Hepatocyte (in vitro differentiated cells): Measurements from ENCODE around the gene NEDD4L. TPM values are rescaled to one million over a fixed set of nuclear protein-coding genes. Genes with fewer than 3 reads are reported as not detected.

Experiments
- DNase-seq: peaks from one replicate; pipeline ENCODE4 v3.0.0-alpha.2; 2016; ENCODE audit warnings: low spot score
- H2AFZ ChIP-seq: fragments of 200-600 bp; sonication (generic); 2 replicates; pipeline ENCODE4 v1.6.0; 2016; ENCODE audit warnings: antibody characterized with exemption, mild to moderate bottlenecking
- H3K27ac ChIP-seq: fragments of 200-600 bp; sonication (generic); 2 replicates; pipeline ENCODE4 v1.5.1; 2016; ENCODE audit warnings: mild to moderate bottlenecking
- H3K27me3 ChIP-seq: fragments of 200-600 bp; sonication (generic); 2 replicates; pipeline ENCODE4 v1.6.1; 2016
- H3K36me3 ChIP-seq: fragments of 200-600 bp; sonication (generic); replicated peaks from 2 replicates; pipeline ENCODE4 v1.5.1; 2016; ENCODE audit warnings: low read depth; ENCODE audit not compliant: insufficient read depth
- H3K4me1 ChIP-seq: fragments of 200-600 bp; sonication (generic); 2 replicates; pipeline ENCODE4 v1.5.1; 2016; ENCODE audit warnings: mild to moderate bottlenecking, moderate library complexity; ENCODE audit not compliant: insufficient read depth
- H3K4me2 ChIP-seq: fragments of 200-600 bp; sonication (generic); 2 replicates; pipeline ENCODE4 v1.6.0; 2016
- H3K4me3 ChIP-seq: fragments of 200-600 bp; sonication (generic); 2 replicates; pipeline ENCODE4 v1.5.1; 2016; ENCODE audit warnings: mild to moderate bottlenecking
- H3K79me2 ChIP-seq: fragments of 200-600 bp; sonication (generic); 2 replicates; pipeline ENCODE4 v1.6.0; 2017; ENCODE audit warnings: mild to moderate bottlenecking
- H3K9me2 ChIP-seq: fragments of 200-600 bp; sonication (generic); replicated peaks from 2 replicates; pipeline ENCODE4 v1.6.0; 2017; ENCODE audit warnings: mild to moderate bottlenecking; ENCODE audit not compliant: insufficient read depth
- H3K9me3 ChIP-seq: fragments of 200-600 bp; sonication (generic); 2 replicates; pipeline ENCODE4 v1.5.1; 2016; ENCODE audit warnings: low read depth, mild to moderate bottlenecking
- H4K20me1 ChIP-seq: fragments of 200-600 bp; sonication (generic); 2 replicates; pipeline ENCODE4 v1.6.0; 2016; ENCODE audit warnings: mild to moderate bottlenecking; ENCODE audit not compliant: insufficient read depth, poor library complexity, severe bottlenecking
- CTCF ChIP-seq: fragments of 200-600 bp; sonication (generic); IDR thresholded peaks from 2 replicates; pipeline ENCODE4 v1.5.1; 2016; ENCODE audit warnings: antibody characterized with exemption, mild to moderate bottlenecking; ENCODE audit not compliant: poor library complexity
- EZH2 ChIP-seq: fragments of 200-600 bp; sonication (generic); IDR thresholded peaks from 2 replicates; pipeline ENCODE4 v1.6.1; 2016; ENCODE audit warnings: antibody characterized with exemption, mild to moderate bottlenecking, borderline replicate concordance
- EZH2phosphoT487 ChIP-seq: fragments of 200-600 bp; sonication (generic); IDR thresholded peaks from one replicate; pipeline ENCODE4 v1.6.1; 2018; ENCODE audit warnings: antibody characterized with exemption, mild to moderate bottlenecking, low read depth, moderate library complexity; ENCODE audit not compliant: unreplicated experiment, severe bottlenecking
- WGBS: methylation state at CpG from one replicate; pipeline ENCODE4 v1.1.6; 2016; ENCODE audit warnings: low lambda C conversion rate; ENCODE audit errors: missing lambda C conversion rate; 5-methylcytosine and 5-hydroxymethylcytosine counted together
- polyA plus RNA-seq: library from polyadenylated mRNA; unstranded; fragments of >200 nt; fragmentation: Nextera tagmentation; extraction: Ambion mirVana; gene quantifications from 2 replicates; pipeline ENCODE4 v1.2.1, GENCODE V29; 2016
- total RNA-seq: library from RNA; depleted of rRNA; stranded (reverse); fragments of >200 nt; gene quantifications from 2 replicates; pipeline ENCODE4 v1.2.3, GENCODE V29; 2014

The NEDD4L gene
- total and polyA plus RNA-seq, 2 experiments from 2014 or later = 104 to 140 TPM

- no peaks in the 10 kb centered on the region for H3K27me3 ChIP-seq
- no peaks in the 10 kb centered on the region for H3K9me3 ChIP-seq
- H3K4me3 ChIP-seq = no peak overlapping the region
- H3K4me1 ChIP-seq = peaks cover 69% of the 10 kb centered on the region
- H4K20me1 ChIP-seq = no peaks in the 10 kb centered on the region
- H3K36me3 ChIP-seq = no peaks in the 10 kb centered on the region
- no peak overlapping the region for H3K4me2 ChIP-seq
- no peaks in the 10 kb centered on the region for H3K9me2 ChIP-seq
- TF ChIP-seq EZH2 (no peak), CTCF (no peak), EZH2phosphoT487 (no peak)
- no peak for DNase-seq
- H2AFZ ChIP-seq = no peak overlapping the region
- H3K27ac ChIP-seq = peak overlapping the region; percentile 9
- WGBS = 54% methylated on average over 2 of the region's 2 CpGs
- peaks cover 86% of the 10 kb centered on the region for H3K79me2 ChIP-seq
These were observed 58.0 kb downstream of the NEDD4L start for GRCh38 chr18:58102018-58102417.

GRCh38 chr18:58102875-58103274, 58.8 kb downstream of the NEDD4L start:
- Histone ChIP-seq H3K27ac (peak overlapping the region; percentile 9), H3K36me3 (no peaks in the 10 kb centered on the region), H3K4me3 (no peak overlapping the region), H3K27me3 (no peaks in the 10 kb centered on the region), H3K79me2 (peaks cover 90% of the 10 kb centered on the region), H2AFZ (no peak overlapping the region), H4K20me1 (no peaks in the 10 kb centered on the region), H3K4me1 (peaks cover 60% of the 10 kb centered on the region), H3K9me2 (no peaks in the 10 kb centered on the region), H3K4me2 (peak overlapping the region; percentile 67), H3K9me3 (no peaks in the 10 kb centered on the region)
- 50% methylated on average over 3 of the region's 3 CpGs for WGBS
- no peak for DNase-seq
- TF ChIP-seq CTCF (no peak), EZH2 (no peak), EZH2phosphoT487 (no peak)

GRCh38 chr18:58103339-58103985, 59.4 kb downstream of the NEDD4L start:
- no peaks in the 10 kb centered on the region for H3K9me2 ChIP-seq
- WGBS = 70% methylated on average over 6 of the region's 6 CpGs

More at GRCh38 chr18:58103339-58103985, 59.4 kb downstream of the NEDD4L start:
- H3K27ac ChIP-seq = peak overlapping the region; percentile 59
- peaks cover 90% of the 10 kb centered on the region for H3K79me2 ChIP-seq
- H3K4me2 ChIP-seq = peak overlapping the region; percentile 67
- H3K27me3 ChIP-seq = no peaks in the 10 kb centered on the region
- no peak overlapping the region for H2AFZ ChIP-seq
- peaks cover 55% of the 10 kb centered on the region for H3K4me1 ChIP-seq
- no peak for DNase-seq
- no peaks in the 10 kb centered on the region for H3K36me3 ChIP-seq
- TF ChIP-seq EZH2phosphoT487 (no peak), EZH2 (no peak), CTCF (no peak)
- no peaks in the 10 kb centered on the region for H4K20me1 ChIP-seq
- no peak overlapping the region for H3K4me3 ChIP-seq
- H3K9me3 ChIP-seq = no peaks in the 10 kb centered on the region
